Suppressor macrophage (primary cell): ENCODE results near the gene ITSN1.
"Not testable (repeated sequence)": the region's sequence is repeated elsewhere in the genome, so short reads cannot be mapped to it uniquely, and the experiment has no call there.

Experiments used
- DNase-seq, 4 experiments: peaks; one replicate each; pipeline ENCODE4 v3.0.0-alpha.2; 2020 to 2022

ITSN1 gene

GRCh38 chr21:33651965-33652680, 9.8 kb downstream of the ITSN1 start:
- no peak for DNase-seq

- no peak for DNase-seq
Measured at GRCh38 chr21:33654412-33654811, 12.1 kb downstream of the ITSN1 start.

- no peak for DNase-seq
Measured at GRCh38 chr21:33655588-33656221, 13.4 kb downstream of the ITSN1 start.

GRCh38 chr21:33657124-33657820, 15.0 kb downstream of the ITSN1 start:
- peak; percentile 68 to 87 (median 77) for DNase-seq

- peak in 1 of 4 experiments; percentile 10 for DNase-seq
Measured at GRCh38 chr21:33658919-33659567, 16.7 kb downstream of the ITSN1 start.

GRCh38 chr21:33659568-33659949, 17.3 kb downstream of the ITSN1 start:
- DNase-seq: no peak

- no peak for DNase-seq
Measured at GRCh38 chr21:33660406-33660805, 18.1 kb downstream of the ITSN1 start.

- DNase-seq: no peak
Measured at GRCh38 chr21:33661146-33661545, 18.8 kb downstream of the ITSN1 start.

GRCh38 chr21:33662046-33662445, 19.7 kb downstream of the ITSN1 start:
- no peak for DNase-seq

GRCh38 chr21:33663241-33663640, 20.9 kb downstream of the ITSN1 start:
- DNase-seq: no peak

GRCh38 chr21:33664135-33664534, 21.8 kb downstream of the ITSN1 start:
- DNase-seq: no peak

- no peak for DNase-seq
Measured at GRCh38 chr21:33666153-33666552, 23.9 kb downstream of the ITSN1 start.

GRCh38 chr21:33667636-33668035, 25.3 kb downstream of the ITSN1 start:
- no peak for DNase-seq

GRCh38 chr21:33668180-33668579, 25.9 kb downstream of the ITSN1 start:
- peak in 2 of 4 experiments; percentile 25 to 33 for DNase-seq

GRCh38 chr21:33668620-33669019, 26.3 kb downstream of the ITSN1 start:
- DNase-seq: no peak

GRCh38 chr21:33670076-33670978, 28.0 kb downstream of the ITSN1 start:
- peak; percentile 29 to 67 (median 58) for DNase-seq

- DNase-seq: no peak
Measured at GRCh38 chr21:33673473-33673872, 31.2 kb downstream of the ITSN1 start.

- peak in 2 of 4 experiments; percentile 25 to 32 for DNase-seq
Measured at GRCh38 chr21:33674226-33674625, 31.9 kb downstream of the ITSN1 start.

- not testable (repeated sequence) for DNase-seq
Measured at GRCh38 chr21:33676666-33677065, 34.4 kb downstream of the ITSN1 start.

GRCh38 chr21:33677450-33677849, 35.1 kb downstream of the ITSN1 start:
- no peak for DNase-seq

GRCh38 chr21:33680870-33681269, 38.6 kb downstream of the ITSN1 start:
- no peak for DNase-seq
